ENCODE data around the gene VAMP1. TPM values are rescaled to one million over a fixed set of nuclear protein-coding genes. Genes with fewer than 3 reads are reported as not detected.

The VAMP1 gene
- total and polyA plus RNA-seq, 2 of the 8 experiments (the other 6 are each of a cell fraction or from before 2014, with no cell fraction given): 10.8 to 23.1 TPM

GRCh38 chr12:6472491-6472890 lies 2.0 kb upstream of the VAMP1 start:
- Histone ChIP-seq H3K4me3 (ENCODE audit: extremely low read depth in 1 of 4, insufficient read depth in 2 of 4, low read depth in 3 of 4, low read length in 4 of 4) (no peak overlapping the region), H2BK120ac (replicated peaks; ENCODE audit: low read depth, low read length) (no peak overlapping the region), H3K14ac (ENCODE audit: insufficient read length) (no peak overlapping the region), H3K79me2 (ENCODE audit: control insufficient read depth in 1 of 2, insufficient read depth in 2 of 2, low read length in 2 of 2) (peaks cover 0 to 15% of the 10 kb centered on the region in 2 experiments; a peak in 2 of 4 replicates), H4K5ac (ENCODE audit: insufficient read length, low read depth, low read length) (no peak overlapping the region), H2AFZ (ENCODE audit: low read length) (no peak overlapping the region), H3K4ac (replicated peaks; ENCODE audit: insufficient read length, low read depth, low read length) (no peak overlapping the region), H2BK20ac (ENCODE audit: low read length) (no peak overlapping the region), H3K23me2 (ENCODE audit: low read depth, low read length) (peaks cover 12% of the 10 kb centered on the region), H2AK5ac (ENCODE audit: low read depth, low read length) (no peak overlapping the region), H3K27me3 (replicated peaks in 1 of 4; ENCODE audit: control insufficient read depth in 3 of 4, extremely low read depth in 1 of 4, insufficient read depth in 3 of 4, low read length in 3 of 4) (no peaks in the 10 kb centered on the region; a peak in 1 of 7 replicates), H4K20me1 (replicated peaks in 1 of 2; ENCODE audit: control insufficient read depth in 1 of 2, insufficient read depth in 2 of 2, low read length in 2 of 2) (peaks cover 0 to 7% of the 10 kb centered on the region in 2 experiments), H2BK5ac (ENCODE audit: low read depth, low read length) (no peak overlapping the region), H3K36me3 (ENCODE audit: control insufficient read depth in 2 of 4, insufficient read depth in 4 of 4, low read length in 3 of 4) (no peaks in the 10 kb centered on the region; a peak in 1 of 8 replicates), H3K56ac (replicated peaks; ENCODE audit: insufficient read length, low read depth, low read length) (no peak overlapping the region), H3K9me3 (ENCODE audit: insufficient read depth in 2 of 2, low read depth in 1 of 2, low read length in 1 of 2) (peaks cover 0 to 10% of the 10 kb centered on the region in 2 experiments; a peak in 2 of 4 replicates), H3K4me1 (replicated peaks in 1 of 4; ENCODE audit: control insufficient read depth in 3 of 4, insufficient read depth in 4 of 4, low read length in 3 of 4) (peaks cover 3 to 7% (median 3%) of the 10 kb centered on the region in 4 experiments; a peak in 3 of 7 replicates), H3K23ac (ENCODE audit: insufficient read length) (no peak overlapping the region), H3K9ac (replicated peaks in 1 of 4; ENCODE audit: extremely low read depth in 1 of 4, low read depth in 3 of 4, low read length in 3 of 4) (no peak overlapping the region), H2BK12ac (ENCODE audit: low read depth, low read length) (no peak overlapping the region), H3K4me2 (ENCODE audit: insufficient read depth in 1 of 2, low read depth in 2 of 2, low read length in 2 of 2) (no peak overlapping the region), H2BK15ac (ENCODE audit: low read length) (no peak overlapping the region), H3K79me1 (ENCODE audit: low read depth, low read length) (peaks cover 4% of the 10 kb centered on the region), H4K8ac (ENCODE audit: extremely low read depth, insufficient read depth, low read length) (no peak overlapping the region), H4K91ac (replicated peaks; ENCODE audit: insufficient read length, low read length) (no peak overlapping the region), H3K18ac (ENCODE audit: extremely low read depth, low read length) (no peak overlapping the region), H3K27ac (ENCODE audit: low read depth, low read length) (no peak overlapping the region)
- ChIA-PET POLR2A (ENCODE audit: partially characterized antibody) (interaction anchor here (4.8 to 6.1 kb wide), 2 partner anchors 14 to 63 kb away, joined by 78 to 84 read pairs; partner anchors contain the start of gene GAPDH), CTCF (ENCODE audit: partially characterized antibody) (interaction anchor here (1.0 to 1.1 kb wide), 2 partner anchors 12 to 71 kb away, joined by 3 read pairs; no protein-coding TSS in a partner anchor)
- no peak for TF ChIP-seq CHD1 (IDR thresholded peaks at IDR 0.05; ENCODE audit: low read depth, low read length)
- no peak for TF ChIP-seq NRF1 (IDR thresholded peaks at IDR 0.05; ENCODE audit: low read depth, low read length)
- no peak for TF ChIP-seq RAD21 (IDR thresholded peaks at IDR 0.05 in 1 of 2, conservative IDR thresholded peaks at IDR 0.05 in 1 of 2; ENCODE audit: low read depth in 2 of 2, low read length in 2 of 2)
- TF ChIP-seq RBBP5 (IDR thresholded peaks at IDR 0.05; ENCODE audit: borderline replicate concordance, low read depth, low read length): no peak
- no peak for TF ChIP-seq ASH2L (IDR thresholded peaks at IDR 0.05; ENCODE audit: low read length)
- TF ChIP-seq SIRT6 (IDR thresholded peaks at IDR 0.05; ENCODE audit: low read length): no peak
- TF ChIP-seq POU5F1 (IDR thresholded peaks at IDR 0.05; ENCODE audit: low read depth, low read length): no peak
- WGBS, 2 experiments (ENCODE audit: extremely low coverage in 1 of 2, insufficient coverage in 1 of 2, insufficient read length in 1 of 2, insufficient replicate concordance in 2 of 2, low coverage in 1 of 2, low lambda C conversion rate in 2 of 2, missing lambda C conversion rate in 1 of 2): 87% methylated on average over 11 of the region's 11 CpGs; no CpG with 5 or more reads in 1 of the 2 experiments
- FAIRE-seq: no peak
- DNase-seq (ENCODE audit: low read depth in 1 of 2, low spot score in 2 of 2): no peak

All from H1 (cell line).